ENCODE results near the gene SPCS3. TPM values are rescaled to one million over a fixed set of nuclear protein-coding genes. Genes with fewer than 3 reads are reported as not detected.
"Not testable (repeated sequence)": the region's sequence is repeated elsewhere in the genome, so short reads cannot be mapped to it uniquely, and the experiment has no call there.

Gene SPCS3
- total RNA-seq, 2 donors from 2014 or later, result 160 to 164 TPM

GRCh38 chr4:176343286-176343685, 23.5 kb downstream of the SPCS3 start:
- H3K9me3 Mint-ChIP-seq, result peaks cover 42% of the 10 kb centered on the region
- Histone ChIP-seq H3K27ac (ENCODE audit: low read depth, low read length) (no peak overlapping the region), H3K27me3 (ENCODE audit: control insufficient read depth, insufficient read depth, low read length, poor library complexity, severe bottlenecking) (no peaks in the 10 kb centered on the region), H3K9me3 (ENCODE audit: control insufficient read depth, low read length) (peaks cover 39% of the 10 kb centered on the region), H3K4me1 (ENCODE audit: control insufficient read depth, insufficient read depth, low read length) (no peaks in the 10 kb centered on the region), H3K36me3 (ENCODE audit: control insufficient read depth, insufficient read depth, low read length) (no peaks in the 10 kb centered on the region), H3K4me3 (ENCODE audit: low read length) (peak overlapping the region; percentile 35), H3K9ac (ENCODE audit: extremely low read depth, low read length, poor library complexity, severe bottlenecking) (no peak overlapping the region)
- H3K27me3 Mint-ChIP-seq (ENCODE audit: insufficient read depth), result no peaks in the 10 kb centered on the region
- H3K36me3 Mint-ChIP-seq (ENCODE audit: low read depth), result peaks cover 24% of the 10 kb centered on the region
- peaks cover 13% of the 10 kb centered on the region for H3K4me1 Mint-ChIP-seq
- no peak overlapping the region for H3K4me3 Mint-ChIP-seq
- no peak overlapping the region for H3K27ac Mint-ChIP-seq
- WGBS, 2 experiments (ENCODE audit: insufficient coverage in 1 of 2, insufficient read length in 1 of 2), result 93% methylated on average over 2 of the region's 2 CpGs; no CpG with 5 or more reads in 1 of the 2 experiments
- DNase-seq, result no peak
- no peak for TF ChIP-seq CTCF (conservative IDR thresholded peaks at IDR 0.05)

GRCh38 chr4:176345346-176345745, 25.6 kb downstream of the SPCS3 start:
- H3K36me3 Mint-ChIP-seq (ENCODE audit: low read depth), result peaks cover 44% of the 10 kb centered on the region
- not testable (repeated sequence) for H3K4me1 ChIP-seq (ENCODE audit: control insufficient read depth, insufficient read depth, low read length); H3K4me1 Mint-ChIP-seq; DNase-seq; H3K36me3 ChIP-seq (ENCODE audit: control insufficient read depth, insufficient read depth, low read length); H3K27me3 ChIP-seq (ENCODE audit: control insufficient read depth, insufficient read depth, low read length, poor library complexity, severe bottlenecking); H3K9ac ChIP-seq (ENCODE audit: extremely low read depth, low read length, poor library complexity, severe bottlenecking); H3K4me3 Mint-ChIP-seq; H3K27ac ChIP-seq (ENCODE audit: low read depth, low read length); H3K27me3 Mint-ChIP-seq (ENCODE audit: insufficient read depth); H3K4me3 ChIP-seq (ENCODE audit: low read length); H3K27ac Mint-ChIP-seq
- peaks cover 58% of the 10 kb centered on the region for H3K9me3 Mint-ChIP-seq
- WGBS, 2 experiments (ENCODE audit: insufficient coverage in 1 of 2, insufficient read length in 1 of 2), result 89 to 94% methylated on average over 5 to 7 of the region's 7 CpGs
- peaks cover 52% of the 10 kb centered on the region for H3K9me3 ChIP-seq (ENCODE audit: control insufficient read depth, low read length)

- not testable (repeated sequence) for H3K9ac ChIP-seq (ENCODE audit: extremely low read depth, low read length, poor library complexity, severe bottlenecking); H3K4me3 ChIP-seq (ENCODE audit: low read length); H3K27me3 ChIP-seq (ENCODE audit: control insufficient read depth, insufficient read depth, low read length, poor library complexity, severe bottlenecking); H3K36me3 ChIP-seq (ENCODE audit: control insufficient read depth, insufficient read depth, low read length); H3K4me1 ChIP-seq (ENCODE audit: control insufficient read depth, insufficient read depth, low read length); H3K27ac ChIP-seq (ENCODE audit: low read depth, low read length); H3K4me1 Mint-ChIP-seq; DNase-seq; H3K4me3 Mint-ChIP-seq; H3K27me3 Mint-ChIP-seq (ENCODE audit: insufficient read depth); H3K27ac Mint-ChIP-seq
- WGBS, 2 experiments (ENCODE audit: insufficient coverage in 1 of 2, insufficient read length in 1 of 2), result 70 to 88% methylated on average over 2 of the region's 2 CpGs
- H3K9me3 ChIP-seq (ENCODE audit: control insufficient read depth, low read length), result peaks cover 67% of the 10 kb centered on the region
- Mint-ChIP-seq H3K9me3 (peaks cover 72% of the 10 kb centered on the region), H3K36me3 (ENCODE audit: low read depth) (peaks cover 57% of the 10 kb centered on the region)
Measured at GRCh38 chr4:176346836-176347235, 27.1 kb downstream of the SPCS3 start.

GRCh38 chr4:176350671-176351070, 30.9 kb downstream of the SPCS3 start:
- Histone ChIP-seq H3K9me3 (ENCODE audit: control insufficient read depth, low read length) (peaks cover 63% of the 10 kb centered on the region), H3K4me1 (ENCODE audit: control insufficient read depth, insufficient read depth, low read length) (no peaks in the 10 kb centered on the region), H3K27ac (ENCODE audit: low read depth, low read length) (no peak overlapping the region), H3K4me3 (ENCODE audit: low read length) (no peak overlapping the region), H3K36me3 (ENCODE audit: control insufficient read depth, insufficient read depth, low read length) (no peaks in the 10 kb centered on the region), H3K9ac (ENCODE audit: extremely low read depth, low read length, poor library complexity, severe bottlenecking) (no peak overlapping the region), H3K27me3 (ENCODE audit: control insufficient read depth, insufficient read depth, low read length, poor library complexity, severe bottlenecking) (no peaks in the 10 kb centered on the region)
- no peaks in the 10 kb centered on the region for H3K4me1 Mint-ChIP-seq
- H3K4me3 Mint-ChIP-seq, result no peak overlapping the region
- H3K27ac Mint-ChIP-seq, result no peak overlapping the region
- WGBS, 2 experiments (ENCODE audit: insufficient coverage in 1 of 2, insufficient read length in 1 of 2), result 92 to 97% methylated on average over 5 of the region's 5 CpGs
- no peaks in the 10 kb centered on the region for H3K27me3 Mint-ChIP-seq (ENCODE audit: insufficient read depth)
- peaks cover 45% of the 10 kb centered on the region for H3K36me3 Mint-ChIP-seq (ENCODE audit: low read depth)
- TF ChIP-seq CTCF (conservative IDR thresholded peaks at IDR 0.05), result no peak
- DNase-seq, result no peak
- peaks cover 65% of the 10 kb centered on the region for H3K9me3 Mint-ChIP-seq
